Stimulated activated CD4-positive, alpha-beta T cell treated with anti-CD3 and anti-CD28 coated beads, Interleukin-12 subunit alpha, Interleukin-12 subunit beta, amount 100 ng/mL, for 4 hours (primary cell): Measurements from ENCODE around the gene SLC16A4.
A peak's percentile ranks its signal among the peaks of the same experiment; 100 is the strongest.
"Not testable (repeated sequence)": the region's sequence is repeated elsewhere in the genome, so short reads cannot be mapped to it uniquely, and the experiment has no call there.

Experiments
- DNase-seq: peaks from one replicate; pipeline ENCODE4 v3.0.0-alpha.2; 2020

Gene SLC16A4

GRCh38 chr1:110390692-110391245 lies at the start of gene SLC16A4:
Gene SLC16A4, minus strand, starts transcription at chr1:110391026. Its CDS starts 1,703 bp downstream, at chr1:110389323.
- DNase-seq, result no peak

GRCh38 chr1:110439873-110440272 lies 49.0 kb upstream of the SLC16A4 start:
- not testable (repeated sequence) for DNase-seq

GRCh38 chr1:110438893-110439292 lies 48.1 kb upstream of the SLC16A4 start:
- DNase-seq, result no peak

GRCh38 chr1:110437645-110438299 lies 46.9 kb upstream of the SLC16A4 start:
- not testable (repeated sequence) for DNase-seq

GRCh38 chr1:110436635-110437034 lies 45.8 kb upstream of the SLC16A4 start:
- no peak for DNase-seq

GRCh38 chr1:110434946-110435345 lies 44.1 kb upstream of the SLC16A4 start:
- no peak for DNase-seq

GRCh38 chr1:110433803-110434202 lies 43.0 kb upstream of the SLC16A4 start:
- no peak for DNase-seq

GRCh38 chr1:110433213-110433612 lies 42.4 kb upstream of the SLC16A4 start:
- no peak for DNase-seq

- no peak for DNase-seq
These were observed 40.1 kb upstream of the SLC16A4 start for GRCh38 chr1:110430901-110431300.

- no peak for DNase-seq
These were observed 39.5 kb upstream of the SLC16A4 start for GRCh38 chr1:110430366-110430765.

- DNase-seq, result no peak
These were observed 38.1 kb upstream of the SLC16A4 start for GRCh38 chr1:110428946-110429345.

GRCh38 chr1:110426854-110427253 lies 36.0 kb upstream of the SLC16A4 start:
- no peak for DNase-seq

- no peak for DNase-seq
These were observed 34.9 kb upstream of the SLC16A4 start for GRCh38 chr1:110425612-110426152.

- no peak for DNase-seq
These were observed 34.1 kb upstream of the SLC16A4 start for GRCh38 chr1:110424699-110425611.

- no peak for DNase-seq
These were observed 30.3 kb upstream of the SLC16A4 start for GRCh38 chr1:110420874-110421793.

GRCh38 chr1:110420023-110420662 lies 29.3 kb upstream of the SLC16A4 start:
- DNase-seq, result no peak

- DNase-seq, result no peak
These were observed 27.9 kb upstream of the SLC16A4 start for GRCh38 chr1:110418729-110419128.

- DNase-seq, result not testable (repeated sequence)
These were observed 22.2 kb upstream of the SLC16A4 start for GRCh38 chr1:110413045-110413444.

GRCh38 chr1:110412576-110412975 lies 21.8 kb upstream of the SLC16A4 start:
- DNase-seq, result peak; percentile 51

GRCh38 chr1:110411173-110411735 lies 20.4 kb upstream of the SLC16A4 start:
- no peak for DNase-seq

GRCh38 chr1:110409316-110409715 lies 18.5 kb upstream of the SLC16A4 start:
- DNase-seq, result no peak
